OCI-LY1 (cell line): Measurements from ENCODE around the gene CC2D2A.

Source experiments
- CTCF ChIP-seq: fragments of 200-600 bp; sonication (generic), shearing (Covaris generic); IDR thresholded peaks from 2 replicates; pipeline ENCODE4 v1.5.1; 2017; ENCODE audit warnings: mild to moderate bottlenecking, antibody characterized with exemption, low read length, moderate library complexity, mixed read lengths
- EZH2 ChIP-seq: fragments of 200-600 bp; sonication (generic), shearing (Covaris generic); IDR thresholded peaks from 2 replicates; pipeline ENCODE4 v1.8.0; 2017; ENCODE audit warnings: borderline replicate concordance, mixed run types, mild to moderate bottlenecking, antibody characterized with exemption, low read length, moderate library complexity, mixed read lengths

DNA sequence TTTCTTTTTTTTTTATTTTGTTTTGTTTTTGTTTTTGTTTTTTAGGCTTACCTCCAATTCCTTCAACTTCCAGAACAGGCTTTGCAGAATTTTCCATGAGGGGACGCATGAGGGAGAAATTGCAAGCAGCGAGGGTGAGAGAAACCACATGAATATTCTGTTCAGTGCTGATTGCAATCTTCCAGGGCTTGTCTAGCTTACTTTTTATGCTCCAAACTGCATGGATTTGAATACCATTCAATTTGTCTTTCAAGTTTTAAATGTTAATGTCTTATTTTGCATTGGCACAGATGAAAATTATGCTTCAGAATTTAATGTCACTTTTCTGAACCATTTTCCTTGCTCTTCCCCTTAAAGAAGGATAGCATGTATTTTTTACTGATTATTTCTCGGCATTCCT, 32.7 kb downstream of the CC2D2A start:
- TF ChIP-seq CTCF (no peak), EZH2 (no peak)
